ENCODE measurements around the gene NUMB.
"Not testable (repeated sequence)": the region's sequence is repeated elsewhere in the genome, so short reads cannot be mapped to it uniquely, and the experiment has no call there.

The NUMB gene

DNA sequence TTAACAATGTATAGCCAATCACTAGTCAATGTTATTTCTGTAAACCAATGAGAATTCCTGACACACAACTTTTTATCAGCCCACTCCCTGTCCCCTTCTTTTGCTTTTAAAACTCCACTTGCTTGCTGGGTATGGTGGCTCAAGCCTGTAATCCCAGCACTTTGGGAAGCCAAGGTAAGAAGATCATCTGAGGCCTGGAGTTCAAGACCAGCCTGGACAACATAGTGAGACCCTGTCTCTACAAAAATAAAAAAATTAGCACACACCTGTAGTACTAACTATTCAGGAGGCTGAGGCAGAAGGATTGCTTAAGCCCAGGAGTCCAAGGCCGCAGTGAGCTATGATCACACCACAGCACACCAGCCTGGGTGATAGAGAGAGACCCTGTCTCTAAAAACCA lies 133.3 kb downstream of the NUMB start:
- no peak for DNase-seq (ENCODE audit: low read depth)
- TF ChIP-seq, protein P1, sequence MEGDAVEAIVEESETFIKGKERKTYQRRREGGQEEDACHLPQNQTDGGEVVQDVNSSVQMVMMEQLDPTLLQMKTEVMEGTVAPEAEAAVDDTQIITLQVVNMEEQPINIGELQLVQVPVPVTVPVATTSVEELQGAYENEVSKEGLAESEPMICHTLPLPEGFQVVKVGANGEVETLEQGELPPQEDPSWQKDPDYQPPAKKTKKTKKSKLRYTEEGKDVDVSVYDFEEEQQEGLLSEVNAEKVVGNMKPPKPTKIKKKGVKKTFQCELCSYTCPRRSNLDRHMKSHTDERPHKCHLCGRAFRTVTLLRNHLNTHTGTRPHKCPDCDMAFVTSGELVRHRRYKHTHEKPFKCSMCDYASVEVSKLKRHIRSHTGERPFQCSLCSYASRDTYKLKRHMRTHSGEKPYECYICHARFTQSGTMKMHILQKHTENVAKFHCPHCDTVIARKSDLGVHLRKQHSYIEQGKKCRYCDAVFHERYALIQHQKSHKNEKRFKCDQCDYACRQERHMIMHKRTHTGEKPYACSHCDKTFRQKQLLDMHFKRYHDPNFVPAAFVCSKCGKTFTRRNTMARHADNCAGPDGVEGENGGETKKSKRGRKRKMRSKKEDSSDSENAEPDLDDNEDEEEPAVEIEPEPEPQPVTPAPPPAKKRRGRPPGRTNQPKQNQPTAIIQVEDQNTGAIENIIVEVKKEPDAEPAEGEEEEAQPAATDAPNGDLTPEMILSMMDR (conservative IDR thresholded peaks at IDR 0.05; ENCODE audit: low read depth, low read length) = no peak
- H3K4me3 ChIP-seq (ENCODE audit: low read depth, low read length) = no peak overlapping the region

DNA sequence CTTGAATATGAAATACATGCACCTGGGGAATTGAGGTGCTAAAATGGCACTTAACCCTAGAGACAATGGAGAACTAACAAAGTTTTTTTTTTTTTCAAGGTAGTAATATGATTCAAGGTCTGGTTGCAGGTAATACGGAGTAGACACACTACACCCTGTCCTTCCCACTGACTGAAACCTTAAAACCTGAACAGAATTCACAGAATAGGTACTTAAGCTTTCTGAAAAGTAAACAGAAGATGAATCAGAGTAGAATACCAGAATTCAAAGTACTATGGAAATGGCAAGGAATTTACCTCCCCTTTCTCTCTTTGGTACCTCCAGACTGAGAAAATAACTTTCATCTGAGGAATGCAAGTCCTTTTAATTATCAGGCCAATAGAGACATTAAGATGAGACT lies 133.8 kb downstream of the NUMB start:
- no peak overlapping the region for H3K4me3 ChIP-seq (ENCODE audit: low read depth, low read length)
- TF ChIP-seq, protein P1 (conservative IDR thresholded peaks at IDR 0.05; ENCODE audit: low read depth, low read length) = no peak
- DNase-seq (ENCODE audit: low read depth) = no peak

DNA sequence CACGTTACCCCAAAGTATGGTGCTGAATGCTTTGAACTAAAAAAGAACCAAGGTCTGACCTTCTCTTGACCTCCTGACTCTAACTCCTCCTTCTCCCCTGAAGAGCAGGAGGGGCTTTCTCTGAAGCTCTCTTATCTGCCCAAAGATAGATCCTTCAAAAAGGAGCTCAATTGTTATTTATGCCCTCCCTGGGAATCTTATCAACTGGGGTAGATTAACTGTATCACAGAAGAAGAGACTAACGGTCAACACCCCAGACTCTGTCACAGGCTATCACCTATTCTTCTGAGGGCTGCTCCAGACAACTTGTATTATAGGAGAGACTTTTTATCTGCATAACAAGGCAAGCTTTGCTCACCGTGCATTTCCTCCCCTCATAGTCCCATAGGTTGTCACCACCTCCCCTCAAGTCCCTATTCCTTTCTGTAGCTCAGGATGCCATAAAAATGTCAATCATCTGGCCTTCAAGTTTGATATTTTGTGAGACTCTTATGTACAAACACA lies 134.4 kb downstream of the NUMB start:
- H3K4me3 ChIP-seq (ENCODE audit: low read depth, low read length) = no peak overlapping the region
- no peak for DNase-seq (ENCODE audit: low read depth)
- TF ChIP-seq, protein P1 (conservative IDR thresholded peaks at IDR 0.05; ENCODE audit: low read depth, low read length) = no peak

DNA sequence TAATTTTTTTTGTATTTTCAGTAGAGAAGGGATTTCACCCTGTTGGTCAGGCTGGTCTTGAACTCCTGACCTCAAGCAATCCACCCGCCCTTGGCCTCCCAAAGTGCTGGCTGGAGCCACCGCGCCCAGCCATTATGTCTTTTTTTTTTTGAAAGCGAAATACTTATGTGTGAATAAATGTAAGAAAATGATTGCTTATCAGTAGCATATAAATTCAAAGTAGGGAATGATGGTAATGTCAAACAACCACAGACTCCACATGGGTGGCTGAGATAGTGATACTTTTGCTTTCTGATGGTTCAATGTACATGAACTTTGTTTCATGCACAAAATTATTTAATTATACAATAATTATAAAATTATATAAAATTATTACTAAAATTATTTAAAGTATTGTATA lies 145.2 kb downstream of the NUMB start:
- DNase-seq (ENCODE audit: low read depth) = no peak
- TF ChIP-seq, protein P1 (conservative IDR thresholded peaks at IDR 0.05; ENCODE audit: low read depth, low read length) = no peak
- H3K4me3 ChIP-seq (ENCODE audit: low read depth, low read length) = no peak overlapping the region

DNA sequence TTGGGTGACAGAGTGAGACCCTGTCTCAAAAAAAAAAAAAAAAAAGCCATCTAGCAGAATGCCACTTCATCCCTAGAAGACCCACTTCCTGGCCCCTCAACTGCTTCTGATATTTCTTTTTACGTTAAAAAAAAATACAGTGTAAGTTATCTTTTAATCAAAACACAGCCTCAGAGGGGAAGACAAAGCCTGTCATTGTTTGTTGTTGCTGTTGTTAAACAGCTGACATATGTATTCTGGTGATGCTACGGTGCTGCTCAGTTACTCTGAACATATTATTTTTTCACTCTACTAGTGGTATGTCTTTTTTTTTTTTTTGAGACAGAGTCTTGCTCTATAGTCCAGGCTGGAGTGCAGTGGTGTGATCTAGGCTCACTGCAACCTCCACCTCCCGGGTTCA lies 145.7 kb downstream of the NUMB start:
- no peak overlapping the region for H3K4me3 ChIP-seq (ENCODE audit: low read depth, low read length)
- DNase-seq (ENCODE audit: low read depth) = no peak
- TF ChIP-seq, protein P1 (conservative IDR thresholded peaks at IDR 0.05; ENCODE audit: low read depth, low read length) = no peak

DNA sequence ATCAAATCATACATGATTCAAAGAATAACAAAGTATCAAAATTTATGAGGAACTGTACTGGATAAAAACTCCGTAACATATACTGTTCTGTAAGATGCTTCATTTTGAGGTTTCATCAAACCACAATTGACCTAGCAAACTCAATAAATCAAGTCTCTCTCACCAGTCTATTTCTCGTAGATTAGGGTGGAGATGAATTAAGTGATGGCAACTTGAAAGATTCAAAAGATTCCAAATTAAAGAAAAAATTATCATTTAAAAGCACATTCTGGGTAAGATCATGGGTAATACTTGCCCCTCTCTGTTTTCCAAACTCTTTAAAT lies 146.7 kb downstream of the NUMB start:
- TF ChIP-seq, protein P1 (conservative IDR thresholded peaks at IDR 0.05; ENCODE audit: low read depth, low read length) = no peak
- no peak overlapping the region for H3K4me3 ChIP-seq (ENCODE audit: low read depth, low read length)
- DNase-seq (ENCODE audit: low read depth) = no peak

DNA sequence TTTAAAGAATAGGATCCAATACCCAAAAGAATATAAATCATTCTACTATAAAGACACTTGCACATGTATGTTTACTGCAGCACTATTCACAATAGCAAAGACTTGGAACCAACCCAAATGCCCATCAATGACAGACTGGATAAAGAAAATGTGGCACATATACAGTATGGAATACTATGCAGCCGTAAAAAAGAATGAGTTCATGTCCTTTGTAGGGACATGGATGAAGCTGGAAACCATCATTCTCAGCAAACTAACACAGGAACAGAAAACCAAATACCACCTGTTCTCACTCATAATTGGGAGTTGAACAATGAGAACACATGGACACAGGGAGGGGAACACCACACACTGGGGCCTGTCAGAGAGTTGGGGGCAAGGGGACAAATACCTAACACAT lies 149.1 kb downstream of the NUMB start:
- DNase-seq (ENCODE audit: low read depth); H3K4me3 ChIP-seq (ENCODE audit: low read depth, low read length): not testable (repeated sequence)

DNA sequence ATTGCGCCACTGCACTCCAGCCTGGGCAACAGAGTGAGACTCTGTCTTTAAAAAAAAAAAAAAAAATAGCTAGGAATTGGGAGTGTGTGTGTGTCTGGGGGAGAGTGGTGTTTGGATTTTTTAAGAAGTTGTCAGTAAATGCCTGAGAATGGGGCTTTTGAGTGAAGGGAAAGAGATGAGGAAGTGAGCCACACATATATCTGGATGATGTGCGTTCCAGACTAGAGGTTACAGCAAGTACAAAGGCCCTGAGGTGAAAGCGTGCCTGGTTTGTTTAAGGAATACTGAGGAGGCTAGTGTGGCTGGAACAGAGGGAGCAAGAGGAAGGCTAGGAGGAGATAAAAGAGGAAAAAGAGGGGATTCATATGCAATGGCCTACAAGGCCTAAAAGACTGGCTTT lies 151.1 kb downstream of the NUMB start:
- no peak overlapping the region for H3K4me3 ChIP-seq (ENCODE audit: low read depth, low read length)
- DNase-seq (ENCODE audit: low read depth) = no peak
- TF ChIP-seq, protein P1 (conservative IDR thresholded peaks at IDR 0.05; ENCODE audit: low read depth, low read length) = no peak
